ENCODE results near the gene PDHB. TPM values are rescaled to one million over a fixed set of nuclear protein-coding genes. Genes with fewer than 3 reads are reported as not detected.

The PDHB gene
- total RNA-seq, 1 donor from 2014 or later, result 76.1 TPM

DNA sequence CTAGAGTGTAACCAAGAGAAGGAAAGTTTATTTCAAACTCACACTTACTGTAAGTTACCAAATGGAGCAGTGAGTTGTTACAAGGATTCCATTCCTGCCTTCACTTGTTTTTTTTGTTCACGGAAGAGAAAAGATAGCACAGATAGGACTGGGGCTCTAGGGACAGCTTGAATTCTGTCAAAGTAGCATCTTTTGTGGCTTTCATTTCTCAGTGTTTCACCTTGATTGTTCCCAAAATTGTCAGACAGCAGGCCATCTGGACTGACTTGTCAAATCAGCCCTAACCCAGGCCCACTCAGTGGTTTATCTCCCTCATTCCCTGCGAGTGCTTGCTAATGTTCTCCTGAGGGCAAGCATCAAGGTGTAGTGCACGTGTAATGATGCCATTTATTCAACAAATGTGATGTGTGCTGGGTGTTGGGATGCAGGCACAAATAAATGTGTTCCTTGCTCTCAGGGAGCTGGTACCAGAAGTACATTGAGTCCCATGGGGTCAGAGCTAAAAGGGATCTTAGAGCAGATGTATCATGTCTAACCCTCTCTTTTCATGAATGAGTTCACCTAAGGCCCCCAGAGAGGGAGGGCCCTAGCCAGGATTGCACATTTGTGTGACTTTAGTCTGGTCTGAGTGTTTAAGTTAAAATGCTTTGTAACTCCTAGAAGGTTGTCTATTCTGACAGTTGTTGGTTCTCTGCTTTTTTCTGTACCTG is 49.1 kb downstream of the PDHB start:
- H3K27ac ChIP-seq, result peak overlapping the region; percentile 82
- peaks cover 53% of the 10 kb centered on the region for H3K4me1 ChIP-seq
- no peaks in the 10 kb centered on the region for H3K27me3 ChIP-seq
- H3K4me3 ChIP-seq, result no peak overlapping the region
- intact Hi-C loops (cut with DNase I), result no loop called here
- no peaks in the 10 kb centered on the region for H3K36me3 ChIP-seq
- no peaks in the 10 kb centered on the region for H3K9me3 ChIP-seq
- TF ChIP-seq POLR2AphosphoS5 (IDR thresholded peaks at IDR 0.05; ENCODE audit: insufficient read depth in 1 of 2, low read depth in 1 of 2) (no peak), POLR2A (IDR thresholded peaks at IDR 0.05) (no peak)
- TF ChIP-seq, protein P1, sequence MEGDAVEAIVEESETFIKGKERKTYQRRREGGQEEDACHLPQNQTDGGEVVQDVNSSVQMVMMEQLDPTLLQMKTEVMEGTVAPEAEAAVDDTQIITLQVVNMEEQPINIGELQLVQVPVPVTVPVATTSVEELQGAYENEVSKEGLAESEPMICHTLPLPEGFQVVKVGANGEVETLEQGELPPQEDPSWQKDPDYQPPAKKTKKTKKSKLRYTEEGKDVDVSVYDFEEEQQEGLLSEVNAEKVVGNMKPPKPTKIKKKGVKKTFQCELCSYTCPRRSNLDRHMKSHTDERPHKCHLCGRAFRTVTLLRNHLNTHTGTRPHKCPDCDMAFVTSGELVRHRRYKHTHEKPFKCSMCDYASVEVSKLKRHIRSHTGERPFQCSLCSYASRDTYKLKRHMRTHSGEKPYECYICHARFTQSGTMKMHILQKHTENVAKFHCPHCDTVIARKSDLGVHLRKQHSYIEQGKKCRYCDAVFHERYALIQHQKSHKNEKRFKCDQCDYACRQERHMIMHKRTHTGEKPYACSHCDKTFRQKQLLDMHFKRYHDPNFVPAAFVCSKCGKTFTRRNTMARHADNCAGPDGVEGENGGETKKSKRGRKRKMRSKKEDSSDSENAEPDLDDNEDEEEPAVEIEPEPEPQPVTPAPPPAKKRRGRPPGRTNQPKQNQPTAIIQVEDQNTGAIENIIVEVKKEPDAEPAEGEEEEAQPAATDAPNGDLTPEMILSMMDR (IDR thresholded peaks at IDR 0.05), result no peak
- no peak for DNase-seq (ENCODE audit: extremely low spot score in 2 of 2)

DNA sequence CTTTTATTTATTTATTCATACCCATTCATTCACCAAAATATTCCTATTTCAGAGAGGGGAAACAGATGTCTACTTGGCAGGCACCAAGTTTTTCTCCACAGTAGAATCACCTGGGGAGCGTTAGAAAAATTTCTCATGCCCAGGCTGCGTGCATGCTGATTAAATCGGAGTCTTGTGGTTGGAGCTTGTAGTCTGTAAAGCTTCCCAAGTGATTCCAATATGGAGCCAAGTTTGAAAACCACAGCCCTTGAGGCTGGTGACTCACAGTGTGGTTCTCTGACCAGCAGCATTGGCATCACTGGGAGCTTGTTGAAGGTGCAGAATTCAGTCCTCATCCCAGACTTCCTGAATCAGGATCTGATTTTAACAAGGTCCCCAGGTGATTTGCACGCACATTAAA is 49.7 kb downstream of the PDHB start:
- no peaks in the 10 kb centered on the region for H3K27me3 ChIP-seq
- intact Hi-C loops (cut with DNase I), result no loop called here
- TF ChIP-seq POLR2A (IDR thresholded peaks at IDR 0.05) (no peak), POLR2AphosphoS5 (IDR thresholded peaks at IDR 0.05; ENCODE audit: insufficient read depth in 1 of 2, low read depth in 1 of 2) (no peak)
- TF ChIP-seq, protein P1 (IDR thresholded peaks at IDR 0.05), result no peak
- no peaks in the 10 kb centered on the region for H3K9me3 ChIP-seq
- H3K4me1 ChIP-seq, result peaks cover 47% of the 10 kb centered on the region
- DNase-seq (ENCODE audit: extremely low spot score in 2 of 2), result no peak
- H3K4me3 ChIP-seq, result no peak overlapping the region
- no peaks in the 10 kb centered on the region for H3K36me3 ChIP-seq
- no peak overlapping the region for H3K27ac ChIP-seq

DNA sequence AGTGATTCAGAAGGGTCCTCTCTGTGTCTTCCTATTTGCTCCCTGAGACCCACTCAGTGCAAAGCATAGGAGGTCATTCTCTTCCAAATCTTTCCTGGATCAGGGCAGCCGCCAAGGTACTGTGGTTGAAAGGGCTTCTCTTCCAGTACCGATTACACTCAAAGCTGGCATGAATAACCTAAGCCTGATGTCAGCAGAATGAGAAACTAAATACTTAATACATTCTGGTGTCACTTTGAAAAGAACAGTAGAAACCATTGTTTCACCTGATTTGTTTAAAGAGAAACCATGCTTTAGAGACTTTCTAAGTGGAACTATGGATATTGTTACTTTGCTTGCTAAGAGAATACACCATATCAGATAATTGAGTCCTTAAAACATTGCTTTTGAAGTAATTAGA is 50.2 kb downstream of the PDHB start:
- H3K9me3 ChIP-seq, result no peaks in the 10 kb centered on the region
- intact Hi-C loops (cut with DNase I), result no loop called here
- no peak for DNase-seq (ENCODE audit: extremely low spot score in 2 of 2)
- peaks cover 43% of the 10 kb centered on the region for H3K4me1 ChIP-seq
- TF ChIP-seq POLR2AphosphoS5 (IDR thresholded peaks at IDR 0.05; ENCODE audit: insufficient read depth in 1 of 2, low read depth in 1 of 2) (no peak), POLR2A (IDR thresholded peaks at IDR 0.05) (no peak)
- TF ChIP-seq, protein P1 (IDR thresholded peaks at IDR 0.05), result no peak
- no peaks in the 10 kb centered on the region for H3K27me3 ChIP-seq
- no peak overlapping the region for H3K4me3 ChIP-seq
- H3K27ac ChIP-seq, result peak overlapping the region; percentile 7
- no peaks in the 10 kb centered on the region for H3K36me3 ChIP-seq

DNA sequence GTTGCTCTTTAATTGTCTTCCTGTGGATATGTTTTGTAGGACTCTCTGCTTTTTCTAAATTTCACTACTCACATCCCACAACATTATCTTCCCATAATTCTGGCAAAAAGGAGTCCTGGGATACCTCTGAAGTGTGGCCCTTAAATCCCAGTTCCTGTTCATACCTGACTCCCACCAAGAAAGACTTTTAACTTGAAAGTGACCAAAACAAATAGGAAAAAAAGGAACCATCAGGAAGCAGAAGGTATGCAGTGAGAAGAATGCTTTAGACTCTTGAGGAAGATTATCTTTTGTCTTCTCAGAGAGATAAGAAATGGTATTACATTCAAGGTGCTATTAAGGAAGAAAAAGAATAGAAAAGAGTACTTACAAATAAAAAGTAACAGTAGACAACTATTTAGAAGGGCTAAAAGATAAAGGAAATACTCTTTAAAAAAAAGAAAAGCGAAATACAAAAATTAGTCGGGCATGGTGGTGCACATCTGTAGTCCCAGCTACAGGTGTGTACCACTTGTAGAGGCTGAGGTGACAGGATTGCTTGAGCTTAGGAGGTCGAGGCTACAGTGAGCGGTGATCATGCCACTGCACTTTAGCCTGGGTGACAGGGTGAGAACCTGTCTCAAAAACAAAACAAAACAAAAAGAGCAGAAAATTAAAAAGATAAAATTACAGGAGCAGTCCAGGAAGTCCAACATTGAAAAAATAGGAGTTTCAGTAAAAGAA is 54.1 kb downstream of the PDHB start:
- Histone ChIP-seq H3K4me3 (no peak overlapping the region), H3K36me3 (no peaks in the 10 kb centered on the region), H3K4me1 (peaks cover 17% of the 10 kb centered on the region), H3K9me3 (no peaks in the 10 kb centered on the region), H3K27ac (no peak overlapping the region), H3K27me3 (no peaks in the 10 kb centered on the region)
- intact Hi-C loops (cut with DNase I), result no loop called here
- DNase-seq (ENCODE audit: extremely low spot score in 2 of 2), result no peak
- TF ChIP-seq POLR2A (IDR thresholded peaks at IDR 0.05), result no peak
- TF ChIP-seq, protein P1 (IDR thresholded peaks at IDR 0.05), result no peak
- TF ChIP-seq POLR2AphosphoS5 (IDR thresholded peaks at IDR 0.05; ENCODE audit: insufficient read depth in 1 of 2, low read depth in 1 of 2), result no peak

DNA sequence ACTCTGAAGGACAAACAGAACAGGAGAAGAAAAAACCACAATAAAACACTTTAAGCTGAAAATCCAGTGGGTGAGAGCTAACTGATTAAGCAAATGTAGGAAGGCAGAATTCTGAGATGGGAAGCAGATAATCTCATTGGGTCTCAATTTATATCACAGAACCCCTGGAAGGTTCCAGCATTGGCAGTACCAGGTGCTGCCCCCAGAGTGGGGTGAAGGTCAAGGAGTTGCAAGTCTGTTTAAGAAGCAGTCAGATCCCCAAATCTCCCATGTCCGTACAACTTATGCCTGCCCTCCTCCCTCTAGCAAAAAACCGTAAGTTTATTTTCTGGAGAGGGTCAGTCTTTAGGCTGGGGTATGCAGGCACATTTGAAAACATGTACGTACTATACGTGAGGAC is 55.9 kb downstream of the PDHB start:
- no peak for TF ChIP-seq POLR2AphosphoS5 (IDR thresholded peaks at IDR 0.05; ENCODE audit: insufficient read depth in 1 of 2, low read depth in 1 of 2)
- no peak for TF ChIP-seq POLR2A (IDR thresholded peaks at IDR 0.05)
- TF ChIP-seq, protein P1 (IDR thresholded peaks at IDR 0.05), result no peak
- intact Hi-C loops (cut with DNase I), result no loop called here
- Histone ChIP-seq H3K27ac (no peak overlapping the region), H3K9me3 (no peaks in the 10 kb centered on the region), H3K4me1 (no peaks in the 10 kb centered on the region), H3K36me3 (no peaks in the 10 kb centered on the region), H3K4me3 (no peak overlapping the region), H3K27me3 (no peaks in the 10 kb centered on the region)
- no peak for DNase-seq (ENCODE audit: extremely low spot score in 2 of 2)

Measured in vagina (tissue), 2 donors.